NCI-H2227 treated with DMSO at 0.1 percent for 48 hours (cell line): ENCODE data around the gene EFNA1.

Experiments
- DNase-seq: peaks from one replicate; lab custom pipeline; 2025; lab: John Stamatoyannopoulos, UW

Gene EFNA1

GRCh38 chr1:155127105-155127966, at the start of gene EFNA1:
Gene EFNA1, plus strand, starts transcription at chr1:155127876. Its CDS starts 102 bp downstream, at chr1:155127978.
- peak; percentile 34 for DNase-seq

- DNase-seq = peak; percentile 64
These were observed 49.0 kb upstream of the EFNA1 start, which contains the start of gene EFNA3 for GRCh38 chr1:155078469-155079209. Gene EFNA3, plus strand, starts transcription at chr1:155078837. Its CDS starts 105 bp downstream, at chr1:155078942.

- DNase-seq = no peak
These were observed 48.5 kb upstream of the EFNA1 start for GRCh38 chr1:155079210-155079486.

- no peak for DNase-seq
These were observed 48.0 kb upstream of the EFNA1 start for GRCh38 chr1:155079487-155080311.

GRCh38 chr1:155080312-155081228, 47.1 kb upstream of the EFNA1 start:
- DNase-seq = peak; percentile 92

GRCh38 chr1:155081472-155082300, 46.0 kb upstream of the EFNA1 start:
- DNase-seq = peak; percentile 17

- no peak for DNase-seq
These were observed 45.2 kb upstream of the EFNA1 start for GRCh38 chr1:155082301-155083051.

GRCh38 chr1:155083052-155083541, 44.6 kb upstream of the EFNA1 start:
- DNase-seq = no peak

GRCh38 chr1:155083865-155084721, 43.6 kb upstream of the EFNA1 start:
- DNase-seq = no peak

- DNase-seq = peak; percentile 97
These were observed 42.8 kb upstream of the EFNA1 start for GRCh38 chr1:155084722-155085503.

GRCh38 chr1:155085504-155086127, 42.1 kb upstream of the EFNA1 start:
- DNase-seq = no peak

GRCh38 chr1:155086128-155086741, 41.4 kb upstream of the EFNA1 start:
- no peak for DNase-seq

GRCh38 chr1:155086856-155087535, 40.7 kb upstream of the EFNA1 start:
- no peak for DNase-seq

- peak; percentile 77 for DNase-seq
These were observed 36.3 kb upstream of the EFNA1 start for GRCh38 chr1:155091071-155092051.

GRCh38 chr1:155092131-155092530, 35.5 kb upstream of the EFNA1 start:
- no peak for DNase-seq
